Gastroesophageal sphincter (tissue), 3 donors: ENCODE measurements around the gene DUOX1.

Experiments used
- CTCF ChIP-seq, 4 experiments: fragments of 200-600 bp in 2 of 4; fragments of 450-650 bp in 2 of 4; sonication (generic) in 1 of 4; IDR thresholded peaks; one replicate each; pipeline ENCODE4 v1.5.1; 2017 to 2019; ENCODE audit warnings: antibody characterized with exemption in 4 of 4, mild to moderate bottlenecking in 2 of 4, moderate library complexity in 2 of 4
- EP300 ChIP-seq: sonication (generic); formaldehyde crosslinking; IDR thresholded peaks from one replicate; pipeline ENCODE4 v1.6.1; 2017; ENCODE audit warnings: antibody characterized with exemption, mild to moderate bottlenecking
- POLR2A ChIP-seq, 2 donors: fragments of 450-650 bp; IDR thresholded peaks; one replicate each; pipeline ENCODE4 v1.6.1; 2017; ENCODE audit warnings: antibody characterized with exemption in 2 of 2, mild to moderate bottlenecking in 2 of 2, moderate library complexity in 1 of 2
- POLR2AphosphoS5 ChIP-seq: sonication (generic); formaldehyde crosslinking; IDR thresholded peaks from one replicate; pipeline ENCODE4 v1.6.1; 2017; ENCODE audit warnings: antibody characterized with exemption

GRCh38 chr15:45185903-45186770 is 56.3 kb downstream of the DUOX1 start:
- no peak for TF ChIP-seq CTCF (IDR thresholded peaks at IDR 0.05)
- no peak for TF ChIP-seq POLR2A (IDR thresholded peaks at IDR 0.05)
- no peak for TF ChIP-seq POLR2AphosphoS5
- no peak for TF ChIP-seq EP300
